OCI-LY7 (cell line): ENCODE measurements around the gene ISYNA1.

Experiments used
- CTCF ChIP-seq: fragments of 200-600 bp; sonication (generic); conservative IDR thresholded peaks from 2 replicates; pipeline ENCODE4 v1.5.1; 2014; ENCODE audit warnings: mild to moderate bottlenecking, antibody characterized with exemption, low read length, moderate library complexity, mixed read lengths
- EZH2phosphoT487 ChIP-seq: fragments of 200-600 bp; sonication (generic); IDR thresholded peaks from 2 replicates; pipeline ENCODE4 v1.6.1; 2018; ENCODE audit warnings: low read depth, borderline replicate concordance, mild to moderate bottlenecking, mixed run types, antibody characterized with exemption, low read length, moderate library complexity, mixed read lengths

GRCh38 chr19:18392417-18392816 lies 45.5 kb downstream of the ISYNA1 start:
- no peak for TF ChIP-seq CTCF
- TF ChIP-seq EZH2phosphoT487, result no peak
